Aortic smooth muscle cell (primary cell): ENCODE results near the gene IFNA6. TPM values are rescaled to one million over a fixed set of nuclear protein-coding genes. Genes with fewer than 3 reads are reported as not detected.

Source experiments
- total RNA-seq: library from RNA; depleted of rRNA; stranded (reverse); fragments of >200 nt; gene quantifications from 2 replicates; pipeline ENCODE4 v1.2.3, GENCODE V29; 2014

Gene IFNA6
- total RNA-seq, result not detected in 2 replicates

GRCh38 chr9:21350787-21351186 is at the start of gene IFNA6:
TSS of gene IFNA6 (minus strand) at chr9:21350887. CDS start at chr9:21350887, 0 bp downstream.

GRCh38 chr9:21385131-21385670 is 34.5 kb upstream of the IFNA6 start, which contains the start of gene IFNA2:
TSS of gene IFNA2 (minus strand) at chr9:21385398. CDS start at chr9:21385329, 69 bp downstream.

GRCh38 chr9:21367957-21368356 is 17.3 kb upstream of the IFNA6 start, which contains the start of gene IFNA13:
TSS of gene IFNA13 (minus strand) at chr9:21368057. CDS start at chr9:21368010, 47 bp downstream.

GRCh38 chr9:21334701-21335632 is 15.7 kb downstream of the IFNA6 start, which contains the start of gene KLHL9:
TSS of gene KLHL9 (minus strand) at chr9:21335404. CDS start at chr9:21334859, 545 bp downstream.

GRCh38 chr9:21305213-21305612 is 45.5 kb downstream of the IFNA6 start, which contains the start of gene IFNA5:
TSS of gene IFNA5 (minus strand) at chr9:21305313. CDS start at chr9:21305256, 57 bp downstream.

Other genes with a start within 250 kb of the IFNA6 start
- not detected in 2 replicates for gene IFNW1, start 209.1 kb downstream of the IFNA6 start, total RNA-seq
- gene IFNA21, start 184.2 kb downstream of the IFNA6 start, total RNA-seq, result not detected in 2 replicates
- gene IFNA4, start 163.3 kb downstream of the IFNA6 start, total RNA-seq, result not detected in 2 replicates
- gene IFNA7, start 148.7 kb downstream of the IFNA6 start, total RNA-seq, result not detected in 2 replicates
- not detected in 2 replicates for gene IFNA10, start 143.7 kb downstream of the IFNA6 start, total RNA-seq
- gene IFNA16, start 133.6 kb downstream of the IFNA6 start, total RNA-seq, result not detected in 2 replicates
- gene IFNA17, start 122.7 kb downstream of the IFNA6 start, total RNA-seq, result not detected in 2 replicates
- gene IFNA14, start 110.9 kb downstream of the IFNA6 start, total RNA-seq, result not detected in 2 replicates
- not detected in 2 replicates for gene IFNA5, start 45.6 kb downstream of the IFNA6 start, total RNA-seq
- gene KLHL9, start 15.5 kb downstream of the IFNA6 start, total RNA-seq, result 42.0 TPM in 2 replicates
- not detected in 2 replicates for gene IFNA13, start 17.2 kb upstream of the IFNA6 start, total RNA-seq
- gene IFNA2, start 34.5 kb upstream of the IFNA6 start, total RNA-seq, result not detected in 2 replicates
- gene IFNA8, start 58.2 kb upstream of the IFNA6 start, total RNA-seq, result not detected in 2 replicates
- gene IFNA1, start 89.6 kb upstream of the IFNA6 start, total RNA-seq, result not detected in 2 replicates
- 17.2 and 24.6 TPM in 2 replicates for gene IFNE, start 131.4 kb upstream of the IFNA6 start, total RNA-seq